HL-60 (cell line): ENCODE results near the gene ARHGEF17.

ENCODE experiments used
- TF ChIP-seq, protein P1 (sequence below): IDR thresholded peaks from one replicate; pipeline ENCODE4 v1.5.1; 2011; ENCODE audit warnings: low read length, control low read depth, inconsistent platforms; ENCODE audit not compliant: insufficient read depth
- TF ChIP-seq, protein P2 (sequence below): IDR thresholded peaks from 2 replicates; pipeline ENCODE4 v1.6.1; 2012; ENCODE audit warnings: low read depth; ENCODE audit not compliant: insufficient replicate concordance

DNA sequence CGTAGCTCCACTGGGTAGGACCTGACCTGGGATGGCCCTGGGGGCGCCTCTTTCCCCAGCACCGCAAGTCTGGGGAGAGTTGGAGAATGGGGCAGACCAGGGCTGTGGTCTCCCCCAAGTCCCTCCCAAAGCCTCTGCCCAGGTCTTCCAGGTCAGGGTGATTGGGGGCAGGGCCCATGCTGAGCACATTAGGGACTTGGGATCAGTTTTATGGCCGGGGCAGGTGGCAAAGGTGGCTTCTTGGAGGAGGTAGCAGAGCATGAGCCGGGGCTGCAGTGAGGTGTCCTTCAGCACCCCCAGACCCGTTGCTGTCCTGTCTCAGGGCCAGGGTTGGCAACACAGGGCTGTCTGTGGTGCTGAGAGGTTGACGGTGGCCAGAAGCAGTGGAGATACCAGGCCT, 74.1 kb downstream of the ARHGEF17 start:
- TF ChIP-seq, protein P1, sequence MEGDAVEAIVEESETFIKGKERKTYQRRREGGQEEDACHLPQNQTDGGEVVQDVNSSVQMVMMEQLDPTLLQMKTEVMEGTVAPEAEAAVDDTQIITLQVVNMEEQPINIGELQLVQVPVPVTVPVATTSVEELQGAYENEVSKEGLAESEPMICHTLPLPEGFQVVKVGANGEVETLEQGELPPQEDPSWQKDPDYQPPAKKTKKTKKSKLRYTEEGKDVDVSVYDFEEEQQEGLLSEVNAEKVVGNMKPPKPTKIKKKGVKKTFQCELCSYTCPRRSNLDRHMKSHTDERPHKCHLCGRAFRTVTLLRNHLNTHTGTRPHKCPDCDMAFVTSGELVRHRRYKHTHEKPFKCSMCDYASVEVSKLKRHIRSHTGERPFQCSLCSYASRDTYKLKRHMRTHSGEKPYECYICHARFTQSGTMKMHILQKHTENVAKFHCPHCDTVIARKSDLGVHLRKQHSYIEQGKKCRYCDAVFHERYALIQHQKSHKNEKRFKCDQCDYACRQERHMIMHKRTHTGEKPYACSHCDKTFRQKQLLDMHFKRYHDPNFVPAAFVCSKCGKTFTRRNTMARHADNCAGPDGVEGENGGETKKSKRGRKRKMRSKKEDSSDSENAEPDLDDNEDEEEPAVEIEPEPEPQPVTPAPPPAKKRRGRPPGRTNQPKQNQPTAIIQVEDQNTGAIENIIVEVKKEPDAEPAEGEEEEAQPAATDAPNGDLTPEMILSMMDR, result no peak
- TF ChIP-seq, protein P2, sequence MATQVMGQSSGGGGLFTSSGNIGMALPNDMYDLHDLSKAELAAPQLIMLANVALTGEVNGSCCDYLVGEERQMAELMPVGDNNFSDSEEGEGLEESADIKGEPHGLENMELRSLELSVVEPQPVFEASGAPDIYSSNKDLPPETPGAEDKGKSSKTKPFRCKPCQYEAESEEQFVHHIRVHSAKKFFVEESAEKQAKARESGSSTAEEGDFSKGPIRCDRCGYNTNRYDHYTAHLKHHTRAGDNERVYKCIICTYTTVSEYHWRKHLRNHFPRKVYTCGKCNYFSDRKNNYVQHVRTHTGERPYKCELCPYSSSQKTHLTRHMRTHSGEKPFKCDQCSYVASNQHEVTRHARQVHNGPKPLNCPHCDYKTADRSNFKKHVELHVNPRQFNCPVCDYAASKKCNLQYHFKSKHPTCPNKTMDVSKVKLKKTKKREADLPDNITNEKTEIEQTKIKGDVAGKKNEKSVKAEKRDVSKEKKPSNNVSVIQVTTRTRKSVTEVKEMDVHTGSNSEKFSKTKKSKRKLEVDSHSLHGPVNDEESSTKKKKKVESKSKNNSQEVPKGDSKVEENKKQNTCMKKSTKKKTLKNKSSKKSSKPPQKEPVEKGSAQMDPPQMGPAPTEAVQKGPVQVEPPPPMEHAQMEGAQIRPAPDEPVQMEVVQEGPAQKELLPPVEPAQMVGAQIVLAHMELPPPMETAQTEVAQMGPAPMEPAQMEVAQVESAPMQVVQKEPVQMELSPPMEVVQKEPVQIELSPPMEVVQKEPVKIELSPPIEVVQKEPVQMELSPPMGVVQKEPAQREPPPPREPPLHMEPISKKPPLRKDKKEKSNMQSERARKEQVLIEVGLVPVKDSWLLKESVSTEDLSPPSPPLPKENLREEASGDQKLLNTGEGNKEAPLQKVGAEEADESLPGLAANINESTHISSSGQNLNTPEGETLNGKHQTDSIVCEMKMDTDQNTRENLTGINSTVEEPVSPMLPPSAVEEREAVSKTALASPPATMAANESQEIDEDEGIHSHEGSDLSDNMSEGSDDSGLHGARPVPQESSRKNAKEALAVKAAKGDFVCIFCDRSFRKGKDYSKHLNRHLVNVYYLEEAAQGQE, result no peak
